HG02973 (cell line): ENCODE data around the gene TMEFF2.
"Not testable (repeated sequence)": the region's sequence is repeated elsewhere in the genome, so short reads cannot be mapped to it uniquely, and the experiment has no call there.

Experiments
- ATAC-seq: cut with Tn5 transposase; IDR thresholded peaks from one replicate; pipeline ENCODE4 v1.9.1; 2021; ENCODE audit warnings: moderate library complexity; ENCODE audit not compliant: unreplicated experiment

The TMEFF2 gene

DNA sequence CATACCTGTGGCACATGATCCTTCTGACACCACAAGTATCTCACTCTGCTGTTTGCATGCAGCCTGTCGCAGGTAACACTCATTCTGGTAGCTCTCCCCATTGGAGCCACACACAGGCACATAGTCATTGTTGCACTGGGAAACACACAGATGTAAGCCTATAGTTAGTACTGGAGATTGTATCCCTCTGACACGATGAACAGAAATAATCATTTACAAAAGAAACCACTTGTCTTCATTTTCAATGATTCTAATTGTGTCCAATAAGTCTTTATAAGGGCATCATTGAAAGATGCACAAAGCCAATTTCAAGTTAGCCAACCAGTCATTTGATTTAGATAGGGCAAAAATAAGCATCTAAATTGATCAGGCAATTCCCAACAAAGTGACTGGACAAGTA lies 10.4 kb downstream of the TMEFF2 start:
- ATAC-seq: no peak

DNA sequence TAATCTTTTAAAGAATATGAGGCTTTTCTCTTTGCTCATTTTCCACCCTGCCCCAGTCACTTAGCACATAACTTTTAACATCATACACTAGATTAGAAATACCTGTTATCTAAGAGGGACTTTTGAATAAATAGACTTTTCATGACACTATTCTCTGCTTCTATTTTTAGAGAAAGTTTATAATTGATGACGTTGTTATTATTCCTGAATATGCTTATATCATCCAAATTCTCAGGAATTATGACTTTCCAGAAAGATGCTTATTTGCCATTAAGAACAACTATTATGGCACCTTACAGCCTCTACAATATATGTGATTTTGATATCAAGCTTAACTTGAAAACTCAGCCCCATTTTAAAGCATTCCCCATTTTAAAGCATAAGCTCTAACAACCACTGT lies 11.4 kb downstream of the TMEFF2 start:
- ATAC-seq: no peak

DNA sequence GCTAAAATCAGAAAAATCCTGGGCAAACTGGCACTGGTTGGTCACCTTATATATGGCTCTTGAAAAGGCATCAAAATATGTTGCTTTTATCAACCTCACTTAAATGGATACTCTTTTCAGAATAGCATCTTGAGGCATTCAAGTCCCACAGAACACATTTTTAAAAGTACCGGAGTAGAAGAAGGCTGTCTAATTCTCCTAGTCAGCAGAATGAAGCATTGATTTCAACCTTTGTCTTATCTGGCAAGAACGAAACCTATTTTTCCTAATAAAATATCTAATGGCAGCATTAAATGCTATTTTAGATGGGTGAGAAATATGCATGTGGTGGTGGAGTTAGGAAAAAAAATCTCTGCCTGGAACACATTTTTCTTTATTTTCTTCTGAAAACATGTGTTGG lies 27.8 kb downstream of the TMEFF2 start:
- ATAC-seq: no peak

DNA sequence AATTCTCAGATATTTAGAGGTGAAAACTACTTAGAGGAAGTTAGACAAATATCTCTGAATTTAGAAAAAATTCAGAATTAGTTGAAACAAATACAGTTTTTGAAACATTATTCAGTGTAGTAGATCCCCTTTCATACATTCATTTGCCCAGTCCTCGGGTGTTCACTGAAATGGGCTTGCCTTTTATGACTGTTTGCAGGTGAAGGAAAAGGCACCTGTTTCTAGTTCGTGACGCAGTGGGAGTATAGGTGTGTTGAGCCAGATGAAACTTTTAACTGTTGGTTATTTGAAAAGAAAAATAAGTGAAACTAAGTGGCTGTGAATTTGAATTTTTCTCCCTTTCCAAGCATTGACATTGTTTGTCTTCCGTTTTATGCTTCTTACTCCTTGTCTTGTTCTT lies 28.9 kb downstream of the TMEFF2 start:
- no peak for ATAC-seq

DNA sequence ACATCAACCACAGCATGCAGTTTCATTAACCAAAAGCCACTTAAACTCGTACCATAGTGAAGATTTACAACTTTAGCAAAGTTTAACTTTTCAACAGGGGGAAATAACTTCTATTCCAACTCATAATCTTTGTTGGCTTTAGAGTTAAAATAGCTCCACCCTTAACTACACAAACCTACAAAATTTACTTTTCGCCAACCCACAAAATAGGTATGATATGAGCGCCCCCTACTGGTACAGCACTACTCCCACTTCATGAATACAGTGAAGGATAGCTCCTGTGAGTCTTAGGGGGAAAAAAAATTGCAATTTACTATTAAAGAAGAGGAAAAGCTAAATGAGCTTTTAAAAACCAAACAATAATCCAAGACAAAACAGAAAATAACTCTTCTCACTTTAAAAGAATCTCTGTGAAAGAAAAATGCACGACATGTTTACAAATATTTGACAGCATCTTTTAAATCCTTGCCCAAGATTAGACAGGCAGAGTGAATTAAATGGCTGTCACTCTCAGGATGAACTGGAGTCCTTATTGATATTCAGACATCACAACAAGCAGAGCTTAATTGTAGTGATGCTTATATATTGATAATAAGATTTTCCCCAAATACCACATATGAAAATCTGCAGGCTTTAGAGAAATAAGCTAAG lies 32.2 kb downstream of the TMEFF2 start:
- peak; percentile 81 for ATAC-seq

DNA sequence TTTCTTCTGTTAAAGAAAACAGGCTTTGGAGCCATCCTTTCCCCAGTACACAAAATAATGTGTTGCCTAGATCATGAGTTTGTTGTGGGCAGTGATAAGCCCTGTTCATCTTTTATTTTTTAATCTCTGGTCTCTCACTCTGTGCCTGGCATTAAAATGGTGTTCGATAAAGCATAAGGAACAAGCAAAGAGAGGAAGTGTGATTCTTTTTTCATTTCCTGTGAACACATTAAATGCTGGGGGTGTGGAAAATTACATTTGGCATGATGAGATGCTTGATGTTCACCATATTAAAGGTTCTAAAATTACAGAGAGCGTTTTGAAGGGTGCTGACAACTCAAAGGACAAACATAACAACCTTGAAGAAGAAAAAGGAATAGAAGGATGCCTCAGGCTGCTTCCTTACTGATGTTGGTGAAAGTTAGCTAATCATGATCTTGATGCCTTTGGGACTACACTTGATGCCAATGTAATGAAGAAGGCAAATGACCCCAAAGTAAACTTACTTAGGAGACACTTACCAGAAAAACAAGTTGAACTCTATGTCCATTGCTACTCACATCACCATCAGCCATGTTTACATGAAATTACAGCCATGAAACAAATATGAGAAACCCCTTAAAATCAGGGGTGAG lies 33.0 kb downstream of the TMEFF2 start:
- no peak for ATAC-seq

DNA sequence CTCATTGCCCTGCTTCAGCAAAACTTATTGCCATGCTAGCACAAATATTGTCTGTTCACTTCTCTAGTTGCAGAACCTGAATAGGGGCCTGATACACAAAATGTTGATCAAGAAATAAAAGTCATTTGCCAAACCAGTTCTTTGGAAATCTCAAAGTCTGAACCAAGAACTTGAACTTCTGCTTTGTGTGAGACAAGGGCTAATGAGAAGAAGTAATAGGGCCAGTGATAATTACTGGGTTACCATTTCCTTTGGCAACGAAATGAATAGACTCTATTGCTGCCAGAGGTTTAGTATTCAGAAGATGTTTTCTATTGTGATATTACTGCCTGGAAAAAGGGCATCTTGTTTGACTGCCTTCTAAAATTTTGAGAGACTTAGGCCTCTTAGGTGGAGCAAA lies 35.0 kb downstream of the TMEFF2 start:
- ATAC-seq: no peak

DNA sequence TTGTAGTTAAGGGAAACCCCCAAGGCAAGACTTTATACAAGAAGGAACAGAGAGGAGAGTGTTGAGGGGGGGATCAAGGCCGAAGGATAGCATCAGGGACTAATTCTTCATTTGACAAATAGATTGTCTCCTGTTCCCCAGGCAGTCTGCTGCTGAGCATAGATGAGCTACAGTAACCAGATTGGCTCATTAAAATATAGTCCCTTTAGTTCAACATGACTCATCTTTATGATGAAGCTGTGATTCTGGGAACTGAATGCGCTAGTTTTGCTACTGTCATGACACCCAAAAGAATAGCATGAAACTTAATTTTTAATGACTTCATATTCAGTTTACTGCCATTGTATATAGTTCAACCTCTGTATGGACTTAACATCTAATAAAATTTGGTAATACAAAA lies 35.5 kb downstream of the TMEFF2 start:
- ATAC-seq: no peak

DNA sequence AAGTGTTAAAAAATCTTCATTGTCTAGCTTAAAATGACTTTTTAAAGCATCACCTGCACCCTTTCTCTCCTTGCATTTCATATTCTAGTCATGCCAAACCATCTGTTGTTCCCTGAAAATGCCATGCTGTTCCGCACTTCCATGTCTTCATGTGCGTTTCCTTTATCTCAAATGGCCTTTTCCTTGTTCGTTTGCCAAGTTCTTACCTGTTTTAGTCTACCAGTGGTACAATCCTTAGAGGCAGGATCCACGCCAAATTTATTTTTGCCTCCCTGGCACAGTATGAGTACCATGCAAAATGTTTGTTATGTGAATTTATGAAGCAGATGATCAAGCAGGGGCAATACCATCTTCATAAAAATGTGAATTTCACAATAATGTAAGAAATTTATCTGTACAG lies 37.0 kb downstream of the TMEFF2 start:
- ATAC-seq: no peak

DNA sequence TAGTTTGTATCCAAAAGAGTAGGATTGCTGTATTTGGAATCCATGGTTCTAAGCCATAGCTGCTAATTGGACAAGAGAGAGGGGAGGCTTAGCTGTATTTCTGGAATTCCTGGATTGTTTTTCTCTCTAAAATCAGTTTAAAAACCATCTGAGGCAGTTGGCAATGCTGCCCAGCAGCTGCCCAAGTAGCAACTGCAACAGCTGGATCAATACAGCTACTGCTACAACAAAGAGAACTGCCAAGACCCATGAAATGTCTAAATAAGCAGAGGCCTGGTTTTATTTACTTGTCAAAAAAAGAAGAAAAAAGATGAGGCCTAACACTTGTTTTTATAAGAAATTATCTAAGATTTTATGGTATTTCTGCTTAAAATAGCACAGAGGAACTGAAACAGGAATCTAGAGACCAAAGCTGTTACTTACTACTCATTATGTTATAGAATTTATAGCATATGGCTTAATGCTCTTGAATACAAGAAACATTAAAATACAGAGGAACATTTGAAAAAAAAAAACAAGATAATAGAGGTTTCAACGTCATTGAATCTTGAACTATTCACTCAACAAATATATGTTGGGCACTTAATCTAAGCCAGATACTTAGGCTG lies 39.1 kb downstream of the TMEFF2 start:
- no peak for ATAC-seq

DNA sequence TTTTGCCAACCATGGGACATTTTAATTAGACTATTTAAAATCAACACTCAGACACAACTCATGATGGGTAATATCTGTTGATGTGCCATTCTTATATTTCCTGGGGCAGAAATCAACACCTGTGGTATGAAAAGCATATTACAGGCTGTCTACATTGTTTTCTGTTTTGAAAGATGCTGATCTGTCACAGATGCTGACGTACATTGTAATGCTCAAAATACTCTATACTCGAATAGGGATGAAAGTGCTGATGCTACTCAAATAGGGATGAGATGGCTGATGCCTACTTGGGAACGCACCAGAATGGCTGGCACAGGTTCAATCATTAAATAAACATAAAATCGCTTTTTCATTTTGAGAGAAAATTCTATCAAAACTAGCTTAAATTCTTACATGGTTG lies 41.2 kb downstream of the TMEFF2 start:
- no peak for ATAC-seq

DNA sequence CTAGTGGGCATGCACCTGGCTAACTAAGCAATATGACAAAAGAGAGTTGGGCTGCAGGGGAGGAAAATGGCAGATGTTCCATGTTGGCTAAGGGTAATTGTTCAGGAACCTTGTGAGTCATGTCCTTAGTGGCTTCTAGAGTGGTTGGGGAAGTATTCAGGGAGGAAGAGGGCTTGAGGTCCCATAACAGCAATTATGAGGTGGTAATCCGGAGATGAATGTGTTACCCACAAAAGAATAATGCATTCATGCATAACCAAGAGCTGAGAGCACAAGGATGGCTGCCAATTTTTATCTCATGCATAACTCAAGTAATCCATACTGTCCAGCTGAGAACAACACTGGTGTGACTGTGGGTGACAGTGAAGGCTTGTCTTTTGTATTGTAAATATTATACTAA lies 42.9 kb downstream of the TMEFF2 start:
- no peak for ATAC-seq

DNA sequence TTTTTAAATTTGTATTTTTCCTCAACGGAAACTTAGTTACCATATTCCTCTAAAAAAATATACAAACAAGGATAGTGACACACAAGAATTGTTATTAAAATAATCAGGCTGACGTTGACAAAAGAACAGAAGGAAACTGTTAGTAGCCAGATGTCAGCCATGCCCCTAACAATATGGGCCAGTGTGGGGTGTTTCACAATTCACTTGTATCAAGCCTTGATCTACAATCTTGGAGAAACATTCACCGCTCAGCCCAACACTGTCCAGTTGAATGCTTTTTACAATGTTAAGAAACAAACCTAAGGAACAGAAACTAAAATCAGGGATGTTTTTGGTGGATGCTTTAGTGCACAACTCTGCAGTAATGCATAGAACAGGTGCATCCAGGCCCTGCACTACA lies 44.6 kb downstream of the TMEFF2 start:
- ATAC-seq: no peak

DNA sequence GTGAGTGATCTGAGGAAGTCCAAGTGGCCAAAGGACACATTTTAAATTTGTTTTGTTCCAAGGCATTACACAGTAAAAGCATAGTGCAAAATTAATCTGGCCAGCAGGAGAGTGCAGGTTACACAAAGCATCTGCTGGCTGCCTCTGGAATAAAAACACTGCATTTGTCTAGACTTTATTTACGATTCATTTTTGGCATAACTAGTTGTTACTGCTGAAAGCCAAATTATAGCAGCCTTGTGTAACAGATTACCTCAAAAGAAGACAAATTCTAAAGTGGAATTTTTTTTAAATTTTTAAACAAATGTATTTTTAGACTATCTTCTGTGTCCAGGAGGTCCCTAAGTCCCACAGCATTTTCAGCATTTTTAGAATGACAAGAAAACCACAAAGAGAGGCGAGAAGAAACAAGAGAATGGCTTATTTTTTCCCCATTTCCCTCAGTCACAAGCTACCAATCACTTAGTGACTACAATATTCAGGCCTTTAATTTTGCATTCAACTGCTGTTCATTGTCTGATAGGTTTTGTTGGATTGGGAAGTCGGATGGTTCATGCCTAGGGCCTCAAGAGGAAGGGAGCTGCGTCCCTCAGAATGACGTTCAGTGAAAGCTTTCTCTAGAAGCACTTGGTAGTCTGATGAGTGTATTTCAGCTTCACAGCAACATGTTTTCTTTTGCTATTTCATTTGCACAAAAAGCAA lies 46.0 kb downstream of the TMEFF2 start:
- no peak for ATAC-seq

DNA sequence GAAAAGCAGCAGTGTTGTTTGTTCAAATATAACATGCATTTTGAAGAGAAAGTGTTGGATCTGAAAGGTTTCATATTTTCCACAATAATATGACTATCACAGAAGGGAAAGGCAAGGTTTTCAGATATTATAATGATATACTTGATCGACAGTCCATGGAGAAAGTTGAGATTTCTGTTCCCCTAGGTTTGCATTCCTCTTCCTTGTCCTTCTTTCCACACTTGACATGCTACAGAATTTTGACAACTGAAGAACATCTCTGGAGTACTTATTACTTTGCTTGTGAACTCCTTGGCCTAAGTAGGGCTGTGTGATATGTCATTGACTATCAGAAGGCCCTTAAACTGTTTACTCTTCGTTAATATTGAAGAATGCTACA lies 46.5 kb downstream of the TMEFF2 start:
- no peak for ATAC-seq

DNA sequence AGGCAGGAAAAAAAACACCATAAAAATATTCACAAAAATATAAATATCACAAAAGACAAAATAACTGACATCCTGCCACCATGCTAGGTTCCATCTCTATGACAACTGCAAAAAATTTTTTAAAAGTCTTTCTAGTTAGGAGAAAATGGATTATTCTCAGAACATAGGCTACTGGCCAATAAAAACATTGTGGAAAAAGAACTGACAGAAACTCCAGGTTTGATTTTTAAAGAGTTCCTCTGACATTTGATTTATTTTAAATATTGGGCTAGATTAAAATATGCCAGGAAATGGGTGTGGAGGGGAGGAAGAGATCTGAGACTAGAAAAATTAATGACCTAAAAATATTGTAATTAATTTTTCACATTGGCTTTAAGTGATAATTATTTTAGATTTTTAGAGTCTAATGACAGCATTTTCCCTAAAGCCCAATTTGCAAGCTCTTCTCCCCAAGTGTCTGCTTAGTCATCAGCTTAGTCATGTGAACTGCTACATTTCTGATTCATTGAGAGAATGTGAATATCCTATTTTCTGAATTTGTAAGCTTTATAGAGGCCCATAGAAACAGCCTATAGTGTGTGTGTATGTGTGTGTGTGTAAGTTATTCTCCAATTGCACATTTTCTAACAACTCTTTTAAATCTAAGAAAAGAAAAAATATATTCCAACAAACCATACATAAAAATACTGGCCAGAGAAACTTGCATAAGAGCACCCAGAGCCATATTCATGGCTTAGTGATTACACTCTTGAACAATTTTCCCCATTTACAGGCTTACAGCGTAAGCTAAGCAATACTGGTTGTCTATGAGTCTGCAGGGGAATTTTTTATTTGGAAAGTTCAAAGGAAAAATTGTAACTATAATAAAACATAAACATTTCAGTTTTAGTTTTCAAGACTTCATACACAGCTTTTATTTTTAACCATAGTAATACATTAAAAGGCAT lies 48.4 kb downstream of the TMEFF2 start:
- ATAC-seq: no peak

DNA sequence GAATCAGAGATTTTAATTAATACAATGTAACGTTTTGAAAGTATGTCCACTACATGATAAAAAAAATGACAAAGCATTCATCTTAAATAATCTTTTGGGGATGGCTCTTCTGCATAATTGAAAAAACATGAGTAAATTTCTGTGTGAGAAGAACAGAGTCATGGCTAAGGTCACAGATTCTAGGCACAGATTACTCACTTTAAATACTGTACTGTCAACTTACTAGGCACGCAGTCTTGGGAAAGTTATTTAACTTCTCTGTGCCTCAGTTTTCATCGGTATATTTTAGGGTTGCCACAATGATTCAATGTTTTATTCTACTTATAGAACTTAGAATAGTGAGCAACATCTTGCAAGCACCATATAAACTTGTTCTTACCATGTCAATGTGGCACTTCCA lies 49.2 kb downstream of the TMEFF2 start:
- ATAC-seq: no peak

DNA sequence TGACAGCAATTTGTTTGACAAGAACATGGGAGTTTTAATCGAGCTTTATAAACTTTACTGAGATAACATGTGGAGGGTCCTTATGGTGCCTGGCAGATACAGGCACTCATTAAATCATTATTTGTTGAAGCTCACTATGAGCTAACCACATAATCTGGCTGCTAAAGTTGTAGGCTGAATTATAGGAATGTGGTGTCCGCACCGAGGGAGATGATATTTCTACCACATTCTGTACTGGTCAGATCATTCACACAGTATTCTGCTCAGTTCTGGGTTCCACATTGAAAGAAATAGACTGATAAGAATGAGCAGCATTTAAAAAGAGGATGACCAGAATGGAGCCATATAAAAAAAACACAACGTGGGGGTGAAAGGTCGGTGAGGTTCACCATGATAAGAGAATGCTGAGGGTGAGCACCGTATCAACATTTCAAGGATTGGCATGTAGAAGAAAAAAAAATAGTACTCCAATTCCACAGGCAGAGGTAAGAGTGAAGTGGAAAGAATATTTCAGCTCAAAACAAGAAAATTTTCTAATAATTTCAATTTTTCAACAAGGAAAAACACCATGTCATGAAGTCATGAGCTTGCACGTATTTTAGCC lies 54.4 kb downstream of the TMEFF2 start:
- no peak for ATAC-seq

DNA sequence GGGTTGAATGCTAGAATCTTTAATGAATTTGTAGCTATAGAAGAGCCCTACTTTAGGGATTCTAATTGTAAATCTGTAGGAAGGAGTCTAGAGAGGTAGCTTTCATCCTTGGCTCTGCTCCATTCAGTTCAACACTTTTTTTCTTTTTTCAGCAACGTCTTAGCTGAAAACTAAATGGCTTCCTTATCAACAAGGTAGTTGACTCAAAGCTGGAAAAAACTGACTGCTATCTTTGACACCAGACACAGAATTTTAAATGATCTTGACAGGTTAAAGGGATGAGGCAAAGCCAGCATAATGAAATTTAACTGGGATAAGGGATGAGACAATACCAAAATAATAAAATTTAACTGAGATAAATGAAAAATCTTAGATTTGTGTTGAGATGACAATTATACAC lies 54.9 kb downstream of the TMEFF2 start:
- no peak for ATAC-seq

DNA sequence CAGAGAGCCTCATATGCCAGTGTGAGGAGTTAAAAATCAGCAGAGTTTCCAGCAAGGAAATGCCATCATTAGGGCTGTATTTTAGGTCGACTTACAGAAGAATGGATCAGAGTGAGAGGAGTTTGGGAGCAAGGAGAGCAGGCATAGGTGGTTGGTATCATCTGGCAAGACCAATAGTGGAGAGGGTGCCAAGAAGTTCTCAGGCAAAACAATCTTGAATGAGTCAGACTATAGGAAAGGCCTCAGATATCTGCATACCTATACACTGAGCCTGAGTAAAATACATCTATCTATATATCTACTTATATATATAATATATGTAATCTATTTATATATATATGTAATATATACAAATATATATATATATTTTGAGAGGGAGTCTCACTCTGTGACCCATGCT lies 57.3 kb downstream of the TMEFF2 start:
- no peak for ATAC-seq

DNA sequence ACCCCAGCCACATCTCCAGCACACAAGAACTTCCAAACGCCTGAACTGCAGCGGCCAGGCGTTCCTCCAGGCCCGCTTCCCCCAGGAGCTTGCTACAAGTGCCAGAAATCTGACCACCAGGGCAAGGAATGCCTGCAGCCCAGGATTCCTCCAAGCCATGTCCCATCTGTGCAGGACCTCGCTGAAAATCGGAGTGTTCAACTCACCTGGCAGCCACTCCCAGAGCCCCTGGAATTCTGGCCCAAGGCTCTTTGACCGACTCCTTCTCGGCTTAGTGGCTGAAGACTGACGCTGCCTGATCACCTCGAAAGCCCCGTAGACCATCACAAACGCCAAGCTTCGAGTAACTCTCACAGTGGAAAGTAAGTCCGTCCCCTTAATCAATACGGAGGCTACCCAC lies 62.1 kb downstream of the TMEFF2 start:
- not testable (repeated sequence) for ATAC-seq
